ENCODE measurements around the gene LLCFC1.

The LLCFC1 gene

GRCh38 chr7:142984297-142984696 is 45.0 kb downstream of the LLCFC1 start:
- Mint-ChIP-seq H3K27ac (no peak overlapping the region), H3K4me1 (no peaks in the 10 kb centered on the region), H3K27me3 (ENCODE audit: low read depth) (peaks cover 4% of the 10 kb centered on the region), H3K36me3 (ENCODE audit: low read depth) (no peaks in the 10 kb centered on the region), H3K9me3 (peaks cover 28% of the 10 kb centered on the region), H3K4me3 (no peak overlapping the region)
- TF ChIP-seq CTCF (IDR thresholded peaks at IDR 0.05; ENCODE audit: unreplicated experiment in 3 of 3): no peak

All from nephron (organoid).